Measurements from ENCODE around the gene SASH1.

SASH1 gene

DNA sequence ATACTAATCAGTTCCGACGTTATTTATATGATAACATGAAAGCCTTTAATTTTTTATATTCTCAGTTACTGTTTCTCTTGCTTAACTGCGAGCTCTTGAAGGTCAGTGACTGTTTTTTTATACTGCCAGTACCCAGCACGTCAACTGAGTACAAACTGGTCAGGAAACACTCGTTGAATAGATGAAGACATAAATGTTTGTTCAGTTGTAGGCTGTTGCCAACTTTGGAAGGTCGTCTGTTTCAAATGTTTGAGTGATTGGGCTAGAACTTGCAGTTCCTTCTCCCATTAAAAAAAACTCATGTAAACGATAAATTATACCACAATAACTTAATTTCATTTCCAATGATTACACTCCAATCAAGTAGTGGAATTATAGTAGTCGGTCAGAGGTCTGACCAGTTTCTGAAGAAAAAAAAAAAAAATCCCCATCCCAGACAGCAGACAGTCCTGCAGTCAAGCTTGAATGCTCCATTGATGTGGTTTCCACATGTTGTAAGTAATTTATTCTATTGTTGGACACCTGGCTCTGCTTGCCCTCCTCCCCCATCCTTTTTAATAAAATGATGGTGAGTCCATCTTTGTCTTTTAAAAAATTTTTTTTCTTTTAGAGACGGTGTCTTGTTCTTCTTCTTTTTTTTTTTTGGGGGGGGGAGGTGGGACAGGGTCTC lies 81.1 kb downstream of the SASH1 start:
- POLR2A ChIA-PET: no interaction called here
- CTCF ChIA-PET: no interaction called here

DNA sequence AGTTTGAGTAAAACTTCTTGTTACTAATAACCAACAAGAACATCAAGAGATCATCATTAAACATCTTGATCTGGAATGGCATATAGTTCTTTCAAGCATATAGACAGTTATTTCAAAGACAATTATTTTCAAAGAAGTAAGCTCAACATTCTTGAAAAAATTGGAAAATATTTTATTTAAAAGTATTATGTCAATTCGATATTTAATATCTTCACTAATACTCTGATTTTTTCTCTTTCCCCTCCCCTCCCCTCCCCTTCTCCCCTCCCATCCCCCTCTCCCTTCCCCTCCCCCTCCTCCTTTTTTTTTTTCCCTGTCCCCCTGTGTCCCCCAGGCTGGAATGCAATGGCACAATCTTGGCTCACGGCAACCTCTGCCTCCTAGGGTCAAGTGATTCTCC lies 82.8 kb downstream of the SASH1 start:
- CTCF ChIA-PET: no interaction called here
- POLR2A ChIA-PET: interaction anchor here (1.0 kb wide), 1 partner anchor 12 kb away, joined by 3 read pairs; no protein-coding TSS in a partner anchor
- DNase-seq (ENCODE audit: extremely low spot score): no peak
- no peak for TF ChIP-seq FOXA1 (IDR thresholded peaks at IDR 0.05)

More for the DNA sequence above, 81.1 kb downstream of the SASH1 start:
- no peak for TF ChIP-seq FOXK2 (IDR thresholded peaks at IDR 0.05)
- no peak for DNase-seq (ENCODE audit: extremely low spot score)

DNA sequence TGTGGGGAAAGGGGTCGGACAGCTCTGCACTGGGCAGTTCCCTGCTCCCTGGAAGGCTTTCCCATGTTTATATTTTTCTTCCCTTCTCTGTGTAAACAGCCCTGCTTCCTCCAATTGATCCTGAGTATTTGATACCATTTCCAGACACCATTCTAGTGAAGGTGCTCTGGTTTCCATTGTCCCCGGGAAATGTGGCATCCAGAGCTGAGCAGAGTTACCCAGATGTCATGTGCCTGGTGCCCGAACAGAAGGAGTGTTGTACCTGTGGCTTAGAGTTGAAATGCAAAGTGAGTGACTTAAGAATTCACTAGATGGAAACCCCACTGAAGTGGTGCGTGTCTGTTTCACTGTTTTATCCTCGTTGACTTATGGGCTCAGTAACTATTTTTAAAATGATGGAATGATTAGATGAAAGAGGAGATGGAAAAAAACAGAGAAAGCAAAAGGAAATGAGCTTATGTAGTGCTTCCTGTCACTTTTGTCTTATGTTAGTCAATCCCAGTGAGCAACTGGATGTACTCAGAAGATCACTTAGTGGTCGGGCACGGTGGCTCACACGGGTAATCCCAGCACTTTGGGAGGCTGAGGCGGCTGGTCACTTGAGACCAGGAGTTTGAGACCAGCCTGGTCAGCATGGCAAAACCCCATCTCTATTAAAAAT lies 83.8 kb downstream of the SASH1 start:
- ChIA-PET CTCF (no interaction called here), POLR2A (interaction anchor here (0.6 kb wide), 1 partner anchor 10 kb away, joined by 3 read pairs; no protein-coding TSS in a partner anchor)
- no peak for DNase-seq (ENCODE audit: extremely low spot score)
- no peak for TF ChIP-seq CTBP1 (IDR thresholded peaks at IDR 0.05; ENCODE audit: borderline replicate concordance)
- TF ChIP-seq NFRKB (IDR thresholded peaks at IDR 0.05): no peak
- TF ChIP-seq SUZ12 (IDR thresholded peaks at IDR 0.05): no peak
- no peak for TF ChIP-seq LEF1 (IDR thresholded peaks at IDR 0.05; ENCODE audit: borderline replicate concordance)
- TF ChIP-seq, protein P1, sequence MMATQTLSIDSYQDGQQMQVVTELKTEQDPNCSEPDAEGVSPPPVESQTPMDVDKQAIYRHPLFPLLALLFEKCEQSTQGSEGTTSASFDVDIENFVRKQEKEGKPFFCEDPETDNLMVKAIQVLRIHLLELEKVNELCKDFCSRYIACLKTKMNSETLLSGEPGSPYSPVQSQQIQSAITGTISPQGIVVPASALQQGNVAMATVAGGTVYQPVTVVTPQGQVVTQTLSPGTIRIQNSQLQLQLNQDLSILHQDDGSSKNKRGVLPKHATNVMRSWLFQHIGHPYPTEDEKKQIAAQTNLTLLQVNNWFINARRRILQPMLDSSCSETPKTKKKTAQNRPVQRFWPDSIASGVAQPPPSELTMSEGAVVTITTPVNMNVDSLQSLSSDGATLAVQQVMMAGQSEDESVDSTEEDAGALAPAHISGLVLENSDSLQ (IDR thresholded peaks at IDR 0.05): no peak
- TF ChIP-seq HDGF (IDR thresholded peaks at IDR 0.05; ENCODE audit: borderline replicate concordance): no peak
- TF ChIP-seq ZNF384 (IDR thresholded peaks at IDR 0.05): no peak
- no peak for TF ChIP-seq BHLHE40 (IDR thresholded peaks at IDR 0.05; ENCODE audit: borderline replicate concordance)
- TF ChIP-seq TARDBP (IDR thresholded peaks at IDR 0.05): no peak
- TF ChIP-seq FOXM1 (IDR thresholded peaks at IDR 0.05; ENCODE audit: borderline replicate concordance): no peak
- TF ChIP-seq ELF4 (IDR thresholded peaks at IDR 0.05): no peak

DNA sequence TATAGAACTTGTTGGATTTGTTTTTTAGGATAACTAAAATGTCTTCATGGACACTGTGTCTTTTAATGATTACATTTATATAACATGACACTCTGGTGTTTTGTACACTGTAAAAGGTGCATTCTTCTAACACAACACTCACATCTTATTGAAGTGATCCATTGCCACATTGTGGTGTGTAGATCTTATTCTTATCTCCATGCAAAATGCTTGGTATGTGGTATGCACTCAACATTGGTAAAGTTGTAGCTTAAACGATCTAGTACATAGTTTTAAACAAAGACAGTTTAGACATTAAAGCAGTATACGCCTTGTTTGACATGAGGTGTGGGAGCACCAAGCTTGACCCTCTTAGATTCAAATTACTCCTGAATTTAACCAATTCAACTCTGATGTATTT lies 84.7 kb downstream of the SASH1 start:
- CTCF ChIA-PET: no interaction called here
- no peak for DNase-seq (ENCODE audit: extremely low spot score)
- no peak for TF ChIP-seq SUZ12 (IDR thresholded peaks at IDR 0.05)
- no peak for TF ChIP-seq BHLHE40 (IDR thresholded peaks at IDR 0.05; ENCODE audit: borderline replicate concordance)
- TF ChIP-seq FOXK2 (IDR thresholded peaks at IDR 0.05): no peak
- TF ChIP-seq SP1 (IDR thresholded peaks at IDR 0.05): no peak
- TF ChIP-seq LEF1 (IDR thresholded peaks at IDR 0.05; ENCODE audit: borderline replicate concordance): no peak
- TF ChIP-seq L3MBTL2 (conservative IDR thresholded peaks at IDR 0.05): no peak
- TF ChIP-seq TARDBP (IDR thresholded peaks at IDR 0.05): no peak
- TF ChIP-seq HDGF (IDR thresholded peaks at IDR 0.05; ENCODE audit: borderline replicate concordance): no peak
- no peak for TF ChIP-seq NFRKB (IDR thresholded peaks at IDR 0.05)
- TF ChIP-seq FOXM1 (IDR thresholded peaks at IDR 0.05; ENCODE audit: borderline replicate concordance): no peak
- no peak for TF ChIP-seq CTBP1 (IDR thresholded peaks at IDR 0.05; ENCODE audit: borderline replicate concordance)
- no peak for TF ChIP-seq ELF4 (IDR thresholded peaks at IDR 0.05)
- TF ChIP-seq FOXA1 (IDR thresholded peaks at IDR 0.05): no peak
- TF ChIP-seq, protein P1 (IDR thresholded peaks at IDR 0.05): no peak
- TF ChIP-seq ZNF384 (IDR thresholded peaks at IDR 0.05): no peak
- no peak for TF ChIP-seq ARNT (IDR thresholded peaks at IDR 0.05)
- POLR2A ChIA-PET: no interaction called here

DNA sequence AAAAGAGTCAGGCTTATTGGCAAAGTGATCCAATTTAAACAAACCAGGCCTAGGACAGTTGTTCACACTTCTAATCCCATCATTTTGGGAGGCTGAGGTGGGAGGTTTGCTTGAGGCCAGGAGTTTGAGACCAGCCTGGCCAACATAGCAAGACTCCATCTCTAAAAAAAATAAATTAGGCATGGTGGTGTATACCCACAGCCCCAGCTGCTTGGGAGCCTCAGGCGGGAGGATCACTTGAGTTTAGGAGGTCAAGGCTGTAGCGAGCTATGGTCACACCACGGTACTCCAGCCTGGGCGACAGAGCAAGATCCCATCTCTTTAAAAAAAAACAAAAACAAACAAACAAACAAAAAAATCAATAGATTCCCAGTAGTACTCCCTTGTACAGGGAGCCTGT lies 86.8 kb downstream of the SASH1 start:
- TF ChIP-seq ARNT (IDR thresholded peaks at IDR 0.05) (no peak), CTBP1 (IDR thresholded peaks at IDR 0.05; ENCODE audit: borderline replicate concordance) (no peak)
- CTCF ChIA-PET: no interaction called here
- POLR2A ChIA-PET: no interaction called here
- no peak for DNase-seq (ENCODE audit: extremely low spot score)

DNA sequence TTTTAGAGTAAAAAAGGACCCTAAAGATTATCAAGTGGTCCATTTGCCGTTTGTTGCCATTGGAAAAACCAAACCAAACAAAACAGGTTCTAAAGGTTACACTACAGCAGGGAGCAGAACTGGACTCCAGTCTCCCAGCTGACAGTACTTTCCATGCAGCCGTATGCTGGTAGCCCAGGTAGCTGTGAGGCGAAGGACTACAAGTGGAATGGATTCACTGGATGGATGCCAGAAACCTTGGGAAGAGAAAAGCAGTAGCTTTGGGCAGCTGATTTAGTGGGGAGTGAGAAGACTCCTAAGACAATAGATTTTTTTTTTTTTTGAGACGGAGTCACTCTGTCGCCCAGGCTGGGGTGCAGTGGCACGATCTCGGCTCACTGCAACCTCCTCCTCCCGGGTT lies 88.3 kb downstream of the SASH1 start:
- ChIA-PET CTCF (no interaction called here), POLR2A (no interaction called here)
- TF ChIP-seq, protein P1 (IDR thresholded peaks at IDR 0.05): no peak
- TF ChIP-seq SP1 (IDR thresholded peaks at IDR 0.05): no peak
- TF ChIP-seq ZNF384 (IDR thresholded peaks at IDR 0.05): no peak
- TF ChIP-seq L3MBTL2 (conservative IDR thresholded peaks at IDR 0.05): no peak
- no peak for TF ChIP-seq FOXK2 (IDR thresholded peaks at IDR 0.05)
- no peak for TF ChIP-seq CTBP1 (IDR thresholded peaks at IDR 0.05; ENCODE audit: borderline replicate concordance)
- no peak for TF ChIP-seq BHLHE40 (IDR thresholded peaks at IDR 0.05; ENCODE audit: borderline replicate concordance)
- TF ChIP-seq FOXM1 (IDR thresholded peaks at IDR 0.05; ENCODE audit: borderline replicate concordance): no peak
- TF ChIP-seq ELF4 (IDR thresholded peaks at IDR 0.05): no peak
- no peak for TF ChIP-seq ARNT (IDR thresholded peaks at IDR 0.05)
- no peak for TF ChIP-seq HDGF (IDR thresholded peaks at IDR 0.05; ENCODE audit: borderline replicate concordance)
- no peak for TF ChIP-seq NFRKB (IDR thresholded peaks at IDR 0.05)
- no peak for TF ChIP-seq FOXA1 (IDR thresholded peaks at IDR 0.05)
- TF ChIP-seq LEF1 (IDR thresholded peaks at IDR 0.05; ENCODE audit: borderline replicate concordance): no peak
- no peak for TF ChIP-seq TARDBP (IDR thresholded peaks at IDR 0.05)
- no peak for TF ChIP-seq SUZ12 (IDR thresholded peaks at IDR 0.05)
- no peak for DNase-seq (ENCODE audit: extremely low spot score)
